Measurements from ENCODE around the gene YBEY. TPM values are rescaled to one million over a fixed set of nuclear protein-coding genes. Genes with fewer than 3 reads are reported as not detected.

YBEY gene, protein sequence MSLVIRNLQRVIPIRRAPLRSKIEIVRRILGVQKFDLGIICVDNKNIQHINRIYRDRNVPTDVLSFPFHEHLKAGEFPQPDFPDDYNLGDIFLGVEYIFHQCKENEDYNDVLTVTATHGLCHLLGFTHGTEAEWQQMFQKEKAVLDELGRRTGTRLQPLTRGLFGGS
- total RNA-seq (2016; rRNA removed; fragmentation: Illumina TruSeq; extraction: Trizol): 6.5 and 8.9 TPM in 2 replicates
- total RNA-seq (2016; cell fraction: cytosol; rRNA removed; fragmentation: Illumina TruSeq; extraction: Trizol; ENCODE audit: low read depth): 2.8 and 4.9 TPM in 2 replicates
- 6.7 and 7.5 TPM in 2 replicates for total RNA-seq (2016; cell fraction: insoluble cytoplasmic fraction; rRNA removed; fragmentation: Illumina TruSeq; extraction: Trizol)
- total RNA-seq (2016; cell fraction: membrane; rRNA removed; fragmentation: Illumina TruSeq; extraction: Trizol): 4.8 and 5.5 TPM in 2 replicates
- total RNA-seq (2016; cell fraction: nucleus; rRNA removed; fragmentation: Illumina TruSeq; extraction: Trizol): 5.0 and 6.0 TPM in 2 replicates
- polyA plus RNA-seq (2011; rRNA removed): 8.3 and 8.9 TPM in 2 replicates
- polyA plus RNA-seq (2011; cell fraction: cytosol; rRNA removed): 6.4 and 8.2 TPM in 2 replicates
- 9.0 and 12.5 TPM in 2 replicates for polyA plus RNA-seq (2011; cell fraction: nucleus; rRNA removed)
- polyA plus RNA-seq (2012): 7.7 and 8.4 TPM in 2 replicates
- 2.9 and 3.8 TPM in 2 replicates for polyA plus RNA-seq (2016; cell fraction: cytosol; fragmentation: Illumina TruSeq; extraction: Trizol; ENCODE audit: low read depth)
- polyA plus RNA-seq (2016; cell fraction: insoluble cytoplasmic fraction; fragmentation: Illumina TruSeq; extraction: Trizol; ENCODE audit: low read depth): 7.5 and 8.5 TPM in 2 replicates
- polyA plus RNA-seq (2016; cell fraction: membrane; fragmentation: Illumina TruSeq; extraction: Trizol; ENCODE audit: low read depth): 3.3 and 4.2 TPM in 2 replicates
- polyA plus RNA-seq (2016; cell fraction: nucleus; fragmentation: Illumina TruSeq; extraction: Trizol; ENCODE audit: insufficient read depth, low read depth): 10.1 and 10.6 TPM in 2 replicates
- 4.6 and 9.6 TPM in 2 replicates for polyA minus RNA-seq (2011; rRNA and poly(A)+ RNA removed; ENCODE audit: low replicate concordance)
- polyA minus RNA-seq (2011; cell fraction: cytosol; rRNA and poly(A)+ RNA removed): 1.9 and 3.3 TPM in 2 replicates
- 14.9 and 15.4 TPM in 2 replicates for polyA minus RNA-seq (2011; cell fraction: nucleus; rRNA and poly(A)+ RNA removed)
- Bru-seq, nascent RNA: percentile 51 among the genes with signal in this experiment
- BruChase-seq, experiment 1, labeled RNA remaining after a 6-hour chase: percentile 57 among the genes with signal in this experiment
- percentile 58 among the genes with signal in this experiment for BruChase-seq, experiment 2, labeled RNA remaining after a 2-hour chase
- long read RNA-seq, experiment 1, partial matches to known transcripts: 4 of 8 reads
- long read RNA-seq, experiment 1, other reads (novel, unspliced or antisense): 1 of 8 reads
- long read RNA-seq, experiment 2, partial matches to known transcripts: 5 of 13 reads
- long read RNA-seq, experiment 2, other reads (novel, unspliced or antisense): 2 of 13 reads

DNA sequence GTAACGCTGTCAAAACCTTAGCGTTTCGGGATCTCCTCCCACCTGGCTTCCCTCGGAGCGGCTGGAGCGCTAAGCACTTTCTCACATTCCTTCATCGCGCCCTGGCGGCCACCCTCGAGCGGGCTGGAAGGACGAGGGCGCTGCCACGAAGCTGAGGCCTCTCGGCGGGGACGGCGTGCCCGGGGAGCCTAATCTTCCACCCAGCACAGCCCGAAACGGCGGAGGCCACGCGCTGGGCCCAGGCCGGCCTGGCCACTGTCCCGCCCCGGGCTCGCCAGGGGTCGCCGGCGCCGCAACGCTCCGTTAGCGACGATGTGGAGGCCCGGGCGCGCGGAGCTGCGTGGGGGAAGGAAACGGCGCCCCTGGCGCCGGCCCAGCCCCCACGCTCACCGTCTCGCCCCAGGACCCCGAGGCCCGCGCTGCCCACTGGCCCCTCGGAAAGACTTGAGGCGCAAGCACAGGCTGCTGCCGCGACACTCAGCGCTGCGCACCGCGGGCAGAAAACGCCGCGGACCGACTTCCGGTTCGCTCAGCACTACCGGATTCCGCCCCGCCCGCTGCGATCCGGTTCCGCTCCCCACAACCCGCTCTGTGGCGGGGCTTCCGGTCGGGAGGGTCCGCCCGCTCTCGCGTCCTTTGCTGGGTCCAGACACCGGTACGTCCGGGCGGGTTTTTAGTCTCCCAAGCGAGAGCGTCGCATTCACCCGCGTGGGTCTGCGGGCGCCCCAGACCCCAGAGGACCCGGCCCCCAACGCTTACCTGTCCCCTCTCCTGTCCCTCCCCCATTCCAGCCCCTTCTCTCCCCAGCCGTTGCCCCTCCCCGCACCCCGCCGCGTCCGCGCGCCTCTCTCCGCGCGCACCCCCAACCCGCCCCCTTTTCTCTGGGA is at the start of gene YBEY:
Gene YBEY (plus strand): TSS at position 582 of the 887 bp plus-strand sequence. CDS start 572 bp downstream, outside the sequence.
- Histone ChIP-seq H3K9me3 (ENCODE audit: low read length) (no peaks in the 10 kb centered on the region), H3K4me3 (replicated peaks in 1 of 3; ENCODE audit: insufficient read depth in 1 of 3, low read depth in 2 of 3, low read length in 3 of 3) (peak within 1 kb of the TSS; percentile 84 to 98 (median 89)), H3K27me3 (ENCODE audit: control insufficient read depth in 1 of 2, insufficient read depth in 2 of 2, low read length in 2 of 2) (no peaks in the 10 kb centered on the region; a peak in 1 of 5 replicates), H4K20me1 (ENCODE audit: insufficient read depth, low read length) (peaks cover 7% of the 10 kb centered on the region; the same call in 1 of the 2 replicates), H2AFZ (ENCODE audit: low read length) (peak within 1 kb of the TSS; percentile 49), H3K36me3 (replicated peaks in 1 of 2; ENCODE audit: control insufficient read depth in 1 of 2, insufficient read depth in 2 of 2, low read length in 2 of 2) (peaks cover 0 to 13% of the 10 kb centered on the region in 2 experiments; a peak in 2 of 5 replicates), H3K79me2 (ENCODE audit: insufficient read depth, low read length) (peaks cover 42% of the 10 kb centered on the region), H3K4me2 (ENCODE audit: low read depth, low read length) (peak within 1 kb of the TSS; percentile 78), H3K27ac (ENCODE audit: extremely low read length, insufficient read depth, low read length) (peak within 1 kb of the TSS; percentile 95), H3K4me1 (ENCODE audit: insufficient read depth, low read length) (peaks cover 63% of the 10 kb centered on the region), H3K9ac (ENCODE audit: insufficient read depth, low read depth, low read length) (peak within 1 kb of the TSS; percentile 92)
- in situ Hi-C loops (cut with HindIII; ENCODE audit: extremely low pct_ligation_motif_present, low pct_unique_long_range_greater_than_20kb): loop anchor here (5.0 to 10.0 kb wide), 2 partner anchors 36 to 311 kb away; partner anchors contain the start of genes C21orf58 and PCNT
- 2% methylated on average over 33 of the region's 105 CpGs for WGBS (ENCODE audit: low lambda C conversion rate)
- CTCF ChIA-PET (ENCODE audit: low intra/inter-chr PET ratio, low total read pairs): interaction anchor here (1.5 kb wide), 1 partner anchor 138 kb away, joined by 3 read pairs; no protein-coding TSS in a partner anchor
- DNase-seq (ENCODE audit: low spot score) (peak; percentile 82), ATAC-seq (peak; percentile 98), FAIRE-seq (peak; percentile 40)
- intact Hi-C loops (cut with micrococcal nuclease; ENCODE audit: unreplicated experiment): loop anchor here (1.0 to 10.0 kb wide), 2 partner anchors 39 to 61 kb away; partner anchors contain the start of gene LSS
- BruUV-seq (replicated peaks): no TSS peak
- POLR2A ChIA-PET: interaction anchor here (0.8 kb wide), 1 partner anchor 10 kb away, joined by 4 read pairs; no protein-coding TSS in a partner anchor
- TF ChIP-seq ZNF333 (CRISPR knock-in tag; IDR thresholded peaks at IDR 0.05; ENCODE audit: borderline replicate concordance): peak; percentile 69; the same call in 1 of the 2 replicates
- TF ChIP-seq ZNF879 (CRISPR knock-in tag; IDR thresholded peaks at IDR 0.05): no peak
- peak; percentile 97 for TF ChIP-seq ZFY (CRISPR knock-in tag; IDR thresholded peaks at IDR 0.05)
- no peak for TF ChIP-seq RCOR2 (CRISPR knock-in tag; IDR thresholded peaks at IDR 0.05)
- TF ChIP-seq, protein P1, sequence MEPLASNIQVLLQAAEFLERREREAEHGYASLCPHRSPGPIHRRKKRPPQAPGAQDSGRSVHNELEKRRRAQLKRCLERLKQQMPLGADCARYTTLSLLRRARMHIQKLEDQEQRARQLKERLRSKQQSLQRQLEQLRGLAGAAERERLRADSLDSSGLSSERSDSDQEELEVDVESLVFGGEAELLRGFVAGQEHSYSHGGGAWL (CRISPR knock-in tag; IDR thresholded peaks at IDR 0.05): peak; percentile 36
- TF ChIP-seq, protein P2, sequence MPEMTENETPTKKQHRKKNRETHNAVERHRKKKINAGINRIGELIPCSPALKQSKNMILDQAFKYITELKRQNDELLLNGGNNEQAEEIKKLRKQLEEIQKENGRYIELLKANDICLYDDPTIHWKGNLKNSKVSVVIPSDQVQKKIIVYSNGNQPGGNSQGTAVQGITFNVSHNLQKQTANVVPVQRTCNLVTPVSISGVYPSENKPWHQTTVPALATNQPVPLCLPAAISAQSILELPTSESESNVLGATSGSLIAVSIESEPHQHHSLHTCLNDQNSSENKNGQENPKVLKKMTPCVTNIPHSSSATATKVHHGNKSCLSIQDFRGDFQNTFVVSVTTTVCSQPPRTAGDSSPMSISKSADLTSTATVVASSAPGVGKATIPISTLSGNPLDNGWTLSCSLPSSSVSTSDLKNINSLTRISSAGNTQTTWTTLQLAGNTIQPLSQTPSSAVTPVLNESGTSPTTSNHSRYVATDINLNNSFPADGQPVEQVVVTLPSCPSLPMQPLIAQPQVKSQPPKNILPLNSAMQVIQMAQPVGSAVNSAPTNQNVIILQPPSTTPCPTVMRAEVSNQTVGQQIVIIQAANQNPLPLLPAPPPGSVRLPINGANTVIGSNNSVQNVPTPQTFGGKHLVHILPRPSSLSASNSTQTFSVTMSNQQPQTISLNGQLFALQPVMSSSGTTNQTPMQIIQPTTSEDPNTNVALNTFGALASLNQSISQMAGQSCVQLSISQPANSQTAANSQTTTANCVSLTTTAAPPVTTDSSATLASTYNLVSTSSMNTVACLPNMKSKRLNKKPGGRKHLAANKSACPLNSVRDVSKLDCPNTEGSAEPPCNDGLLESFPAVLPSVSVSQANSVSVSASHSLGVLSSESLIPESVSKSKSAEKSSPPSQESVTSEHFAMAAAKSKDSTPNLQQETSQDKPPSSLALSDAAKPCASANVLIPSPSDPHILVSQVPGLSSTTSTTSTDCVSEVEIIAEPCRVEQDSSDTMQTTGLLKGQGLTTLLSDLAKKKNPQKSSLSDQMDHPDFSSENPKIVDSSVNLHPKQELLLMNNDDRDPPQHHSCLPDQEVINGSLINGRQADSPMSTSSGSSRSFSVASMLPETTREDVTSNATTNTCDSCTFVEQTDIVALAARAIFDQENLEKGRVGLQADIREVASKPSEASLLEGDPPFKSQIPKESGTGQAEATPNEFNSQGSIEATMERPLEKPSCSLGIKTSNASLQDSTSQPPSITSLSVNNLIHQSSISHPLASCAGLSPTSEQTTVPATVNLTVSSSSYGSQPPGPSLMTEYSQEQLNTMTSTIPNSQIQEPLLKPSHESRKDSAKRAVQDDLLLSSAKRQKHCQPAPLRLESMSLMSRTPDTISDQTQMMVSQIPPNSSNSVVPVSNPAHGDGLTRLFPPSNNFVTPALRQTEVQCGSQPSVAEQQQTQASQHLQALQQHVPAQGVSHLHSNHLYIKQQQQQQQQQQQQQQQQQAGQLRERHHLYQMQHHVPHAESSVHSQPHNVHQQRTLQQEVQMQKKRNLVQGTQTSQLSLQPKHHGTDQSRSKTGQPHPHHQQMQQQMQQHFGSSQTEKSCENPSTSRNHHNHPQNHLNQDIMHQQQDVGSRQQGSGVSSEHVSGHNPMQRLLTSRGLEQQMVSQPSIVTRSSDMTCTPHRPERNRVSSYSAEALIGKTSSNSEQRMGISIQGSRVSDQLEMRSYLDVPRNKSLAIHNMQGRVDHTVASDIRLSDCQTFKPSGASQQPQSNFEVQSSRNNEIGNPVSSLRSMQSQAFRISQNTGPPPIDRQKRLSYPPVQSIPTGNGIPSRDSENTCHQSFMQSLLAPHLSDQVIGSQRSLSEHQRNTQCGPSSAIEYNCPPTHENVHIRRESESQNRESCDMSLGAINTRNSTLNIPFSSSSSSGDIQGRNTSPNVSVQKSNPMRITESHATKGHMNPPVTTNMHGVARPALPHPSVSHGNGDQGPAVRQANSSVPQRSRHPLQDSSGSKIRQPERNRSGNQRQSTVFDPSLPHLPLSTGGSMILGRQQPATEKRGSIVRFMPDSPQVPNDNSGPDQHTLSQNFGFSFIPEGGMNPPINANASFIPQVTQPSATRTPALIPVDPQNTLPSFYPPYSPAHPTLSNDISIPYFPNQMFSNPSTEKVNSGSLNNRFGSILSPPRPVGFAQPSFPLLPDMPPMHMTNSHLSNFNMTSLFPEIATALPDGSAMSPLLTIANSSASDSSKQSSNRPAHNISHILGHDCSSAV (CRISPR knock-in tag; IDR thresholded peaks at IDR 0.05; ENCODE audit: borderline replicate concordance): no peak
- no peak for TF ChIP-seq KLF13 (CRISPR knock-in tag; IDR thresholded peaks at IDR 0.05)
